GM12878 (cell line): ENCODE measurements around the gene RPL9. TPM values are rescaled to one million over a fixed set of nuclear protein-coding genes. Genes with fewer than 3 reads are reported as not detected.

Experiments used
- ATAC-seq: fragments of 200-7000 bp; cut with Tn5 transposase; 3 replicates; pipeline ENCODE4 v1.9.1; 2020; ENCODE audit warnings: mild to moderate bottlenecking, moderate library complexity
- BruUV-seq: library from RNA; stranded (reverse); fragments of 400-500 nt; replicated peaks from 2 replicates; lab custom pipeline; 2021; lab: Mats Ljungman, UMichigan
- CTCF ChIA-PET: fragments of 300-600 bp; sonication (Branson Sonifier 250); formaldehyde crosslinking; extraction: SDS; loops from one replicate; lab custom pipeline; 2021; ENCODE audit warnings: inconsistent platforms; lab: Yijun Ruan, JAX
- POLR2A ChIA-PET: fragments of 350-600 bp; formaldehyde crosslinking; extraction: SDS; loops from one replicate; lab custom pipeline; 2021; ENCODE audit warnings: inconsistent platforms; lab: Charles Lee
- RAD21 ChIA-PET: fragments of 300-600 bp; sonication (Branson Sonifier 250); formaldehyde crosslinking; loops from one replicate; lab custom pipeline; 2023; ENCODE audit warnings: antibody characterized with exemption; ENCODE audit not compliant: unreplicated experiment; lab: Charles Lee
- SMC1A ChIA-PET: fragments of 300-600 bp; sonication (Branson Sonifier 250); formaldehyde crosslinking; loops from one replicate; lab custom pipeline; 2023; ENCODE audit not compliant: unreplicated experiment, uncharacterized antibody; lab: Charles Lee
- DNase-seq: peaks from one replicate; pipeline ENCODE4 v3.0.0-alpha.2; 2011; ENCODE audit warnings: low read depth, low spot score
- FAIRE-seq: peaks from 3 replicates; lab custom pipeline; 2011; peaks lifted over from hg19 to GRCh38; lab: Jason Lieb, UNC
- H2AFZ ChIP-seq: 2 replicates; pipeline ENCODE4 v1.6.0; 2011; ENCODE audit warnings: low read depth, low read length, control low read depth; ENCODE audit not compliant: control insufficient read depth
- H3K27ac ChIP-seq: 2 replicates; pipeline ENCODE4 v1.5.1; 2011; ENCODE audit warnings: control low read depth; ENCODE audit not compliant: control insufficient read depth, insufficient read depth
- H3K27me3 ChIP-seq, 2 experiments: replicated peaks in 1 of 2; 2 replicates each; pipeline versions ENCODE4 v1.6.0 to v1.6.1; 2011; ENCODE audit warnings: low read length in 1 of 2; ENCODE audit not compliant: control insufficient read depth in 2 of 2, insufficient read depth in 2 of 2
- H3K36me3 ChIP-seq, 2 experiments: 2 replicates each; pipeline ENCODE4 v1.5.1; 2011; ENCODE audit warnings: low read length in 1 of 2; ENCODE audit not compliant: control insufficient read depth in 2 of 2, insufficient read depth in 2 of 2
- H3K4me1 ChIP-seq: 2 replicates; pipeline ENCODE4 v1.6.1; 2011; ENCODE audit warnings: mild to moderate bottlenecking, low read length, moderate library complexity, mixed read lengths; ENCODE audit not compliant: control insufficient read depth, insufficient read depth
- H3K4me2 ChIP-seq: 2 replicates; pipeline ENCODE4 v1.6.0; 2011; ENCODE audit warnings: control low read depth; ENCODE audit not compliant: control insufficient read depth, insufficient read depth
- H3K4me3 ChIP-seq: fragments of 200-600 bp; sonication (generic); 2 replicates; pipeline ENCODE4 v1.5.1; 2016
- H3K79me2 ChIP-seq: 2 replicates; pipeline ENCODE4 v1.6.0; 2011; ENCODE audit warnings: low read length; ENCODE audit not compliant: control insufficient read depth, insufficient read depth
- H3K9ac ChIP-seq: 2 replicates; pipeline ENCODE4 v1.8.0; 2011; ENCODE audit warnings: low read length, control low read depth, mixed read lengths; ENCODE audit not compliant: control insufficient read depth, insufficient read depth
- H3K9me3 ChIP-seq: replicated peaks from 3 replicates; pipeline ENCODE4 v1.5.1; 2011; ENCODE audit warnings: mild to moderate bottlenecking, low read length; ENCODE audit not compliant: control insufficient read depth, insufficient read depth
- H4K20me1 ChIP-seq: 2 replicates; pipeline ENCODE4 v1.6.0; 2011; ENCODE audit not compliant: control insufficient read depth, insufficient read depth
- ATF7 ChIP-seq: fragments of 450-650 bp; IDR thresholded peaks from 2 replicates; pipeline ENCODE4 v1.6.1; 2016; ENCODE audit warnings: low read depth, mild to moderate bottlenecking
- BMI1 ChIP-seq: fragments of 450-650 bp; IDR thresholded peaks from 2 replicates; pipeline ENCODE4 v1.6.1; 2016; ENCODE audit warnings: mild to moderate bottlenecking, moderate library complexity, borderline replicate concordance
- CREB1 ChIP-seq: IDR thresholded peaks from 2 replicates; pipeline ENCODE4 v1.6.1; 2012; ENCODE audit warnings: low read depth, mild to moderate bottlenecking, inconsistent platforms
- CREM ChIP-seq: IDR thresholded peaks from 2 replicates; pipeline ENCODE4 v1.6.1; 2014; ENCODE audit warnings: antibody characterized with exemption, low read depth
- IKZF2 ChIP-seq, 2 experiments: fragments of 450-650 bp; IDR thresholded peaks; 2 replicates each; pipeline ENCODE4 v1.6.1; 2017; ENCODE audit warnings: mild to moderate bottlenecking in 2 of 2, moderate library complexity in 2 of 2
- POLR2A ChIP-seq: IDR thresholded peaks from 2 replicates; pipeline ENCODE4 v1.6.1; 2011; ENCODE audit warnings: low read depth, mild to moderate bottlenecking, low read length
- SIN3A ChIP-seq: IDR thresholded peaks from 2 replicates; pipeline ENCODE4 v1.6.1; 2012; ENCODE audit warnings: low read depth, low read length, improper control_type of control experiment
- SPI1 ChIP-seq: IDR thresholded peaks from 2 replicates; pipeline ENCODE4 v1.6.1; 2011; ENCODE audit warnings: low read depth, mild to moderate bottlenecking, low read length, moderate library complexity, borderline replicate concordance; ENCODE audit not compliant: insufficient read depth
- SREBF1 ChIP-seq: IDR thresholded peaks from 2 replicates; pipeline ENCODE4 v1.6.1; 2012; ENCODE audit warnings: mild to moderate bottlenecking, low read length
- YY1 ChIP-seq: IDR thresholded peaks from 2 replicates; pipeline ENCODE4 v1.6.1; 2011; ENCODE audit warnings: low read depth, mild to moderate bottlenecking, low read length
- WGBS: methylation state at CpG from one replicate; pipeline ENCODE4 v1.1.6; 2016; ENCODE audit warnings: low lambda C conversion rate; ENCODE audit not compliant: insufficient replicate concordance, insufficient coverage; ENCODE audit errors: missing lambda C conversion rate; 5-methylcytosine and 5-hydroxymethylcytosine counted together
- in situ Hi-C: fragments of 300-500 bp; cut with MboI; formaldehyde crosslinking; loops from 9 replicates; pipeline ENCODE4 v1.14.3; 2018; ENCODE audit warnings: mixed read lengths
- intact Hi-C: fragments of 100-400 bp; cut with micrococcal nuclease; formaldehyde crosslinking; loops from one replicate; pipeline ENCODE4 v1.14.2; 2022; ENCODE audit not compliant: unreplicated experiment
- polyA plus RNA-seq, 11 experiments: library from polyadenylated mRNA; depleted of rRNA in 4 of 11; unstranded in 6 of 11; stranded (reverse) in 5 of 11; fragments of >200 nt; fragmentation: Nextera tagmentation in 4 of 11; fragmentation: Illumina TruSeq in 1 of 11; extraction: Ambion mirVana in 4 of 11; extraction: Trizol in 1 of 11; gene quantifications; 1 replicate in 1 of 11; 2 replicates in 10 of 11; pipeline versions ENCODE4 v1.2.1 to v1.2.3, GENCODE V29; 2011 to 2016; ENCODE audit warnings: inconsistent platforms in 2 of 11, missing spikeins in 2 of 11, low read depth in 1 of 11
- total RNA-seq, 4 experiments: library from RNA; depleted of rRNA in 3 of 4; stranded (reverse); fragments of >200 nt in 3 of 4; fragmentation: Illumina TruSeq in 1 of 4; extraction: Trizol in 1 of 4; gene quantifications; 2 replicates each; pipeline versions ENCODE4 v1.2.1 to v1.2.3, GENCODE V29; 2013 to 2021
- TF ChIP-seq, protein P1 (sequence below): IDR thresholded peaks from 2 replicates; pipeline ENCODE4 v1.6.1; 2012; ENCODE audit warnings: low read length, inconsistent platforms
- TF ChIP-seq, protein P2 (sequence below): fragments of 450-650 bp; IDR thresholded peaks from 2 replicates; pipeline ENCODE4 v1.6.1; 2017; ENCODE audit warnings: mild to moderate bottlenecking, low read depth, inconsistent platforms; ENCODE audit not compliant: poor library complexity, severe bottlenecking
- TF ChIP-seq, protein P3 (sequence below): fragments of 450-650 bp; formaldehyde crosslinking; IDR thresholded peaks from 2 replicates; pipeline ENCODE4 v1.4.0; 2020; ENCODE audit warnings: mild to moderate bottlenecking, moderate library complexity

The RPL9 gene
- total and polyA plus RNA-seq, 10 of the 15 experiments (the other 5 are each of a cell fraction or from before 2014, with no cell fraction given), result 1,006 to 4,767 (median 2,910) TPM

DNA sequence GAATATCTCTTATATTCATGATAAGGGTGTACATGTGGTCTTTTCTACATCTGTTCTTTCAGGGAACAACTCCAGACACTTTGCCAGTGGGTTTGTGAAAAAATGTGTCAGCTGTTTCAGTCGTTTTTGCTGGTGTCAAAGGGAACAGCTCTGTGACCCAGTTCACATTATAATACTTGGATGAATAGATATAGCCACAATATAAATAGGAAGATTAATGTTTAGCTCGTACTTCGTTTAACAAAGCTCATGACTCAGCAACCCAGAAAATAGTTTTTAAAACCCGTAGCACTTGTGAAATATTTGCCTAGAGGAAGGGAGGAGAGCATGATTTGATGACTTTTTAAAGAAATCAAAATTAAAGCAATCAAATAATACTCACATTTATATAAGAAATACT, 8.0 kb upstream of the RPL9 start (continued):
- no peak for TF ChIP-seq SREBF1
- TF ChIP-seq, protein P1, sequence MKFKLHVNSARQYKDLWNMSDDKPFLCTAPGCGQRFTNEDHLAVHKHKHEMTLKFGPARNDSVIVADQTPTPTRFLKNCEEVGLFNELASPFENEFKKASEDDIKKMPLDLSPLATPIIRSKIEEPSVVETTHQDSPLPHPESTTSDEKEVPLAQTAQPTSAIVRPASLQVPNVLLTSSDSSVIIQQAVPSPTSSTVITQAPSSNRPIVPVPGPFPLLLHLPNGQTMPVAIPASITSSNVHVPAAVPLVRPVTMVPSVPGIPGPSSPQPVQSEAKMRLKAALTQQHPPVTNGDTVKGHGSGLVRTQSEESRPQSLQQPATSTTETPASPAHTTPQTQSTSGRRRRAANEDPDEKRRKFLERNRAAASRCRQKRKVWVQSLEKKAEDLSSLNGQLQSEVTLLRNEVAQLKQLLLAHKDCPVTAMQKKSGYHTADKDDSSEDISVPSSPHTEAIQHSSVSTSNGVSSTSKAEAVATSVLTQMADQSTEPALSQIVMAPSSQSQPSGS, result no peak
- no peak for TF ChIP-seq SIN3A
- TF ChIP-seq IKZF2 (IDR thresholded peaks at IDR 0.05), result no peak

DNA sequence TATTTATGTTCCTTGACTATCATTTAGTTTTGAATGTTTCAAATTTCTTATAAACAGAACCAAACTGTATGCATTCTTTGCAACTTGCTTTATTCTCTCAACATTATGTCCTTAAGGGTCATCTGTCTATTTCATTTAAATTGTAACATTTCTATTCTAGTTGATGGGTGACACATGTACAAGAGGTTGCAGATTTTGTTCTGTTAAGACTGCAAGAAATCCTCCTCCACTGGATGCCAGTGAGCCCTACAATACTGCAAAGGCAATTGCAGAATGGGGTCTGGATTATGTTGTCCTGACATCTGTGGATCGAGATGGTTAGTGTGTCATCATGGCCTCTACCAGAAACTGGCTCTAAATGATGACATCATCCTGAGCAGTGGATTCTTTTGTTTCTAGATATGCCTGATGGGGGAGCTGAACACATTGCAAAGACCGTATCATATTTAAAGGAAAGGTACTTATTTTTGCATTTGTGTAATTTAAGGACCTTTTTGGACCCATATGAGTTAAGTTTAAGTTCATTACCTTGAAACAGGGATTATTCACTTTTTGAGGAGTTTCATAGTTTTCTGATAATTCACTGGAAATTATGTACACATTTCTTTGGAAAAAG, 6.3 kb upstream of the RPL9 start:
- RAD21 ChIA-PET, result no interaction called here
- H3K36me3 ChIP-seq, result peaks cover 2 to 27% of the 10 kb centered on the region in 2 experiments; a peak in 3 of 4 replicates
- CTCF ChIA-PET, result no interaction called here
- H3K9me3 ChIP-seq, result no peaks in the 10 kb centered on the region
- H2AFZ ChIP-seq, result no peak overlapping the region
- BruUV-seq, result no TSS peak
- H3K79me2 ChIP-seq, result peaks cover 9% of the 10 kb centered on the region
- POLR2A ChIA-PET, result no interaction called here
- SMC1A ChIA-PET, result interaction anchor here (0.6 to 2.1 kb wide), 2 partner anchors 161 to 364 kb away, joined by 3 to 5 read pairs; no protein-coding TSS in a partner anchor
- H3K4me2 ChIP-seq, result no peak overlapping the region
- H3K4me1 ChIP-seq, result peaks cover 5% of the 10 kb centered on the region
- H4K20me1 ChIP-seq, result no peaks in the 10 kb centered on the region
- in situ Hi-C loops (loop anchor here (5.0 kb wide), 1 partner anchor 507 kb away; no protein-coding TSS in a partner anchor), intact Hi-C loops (loop anchor here (5.0 to 10.0 kb wide), 2 partner anchors 172 to 320 kb away; partner anchors contain the start of gene SMIM14)
- 96% methylated on average over 2 of the region's 2 CpGs for WGBS
- no peaks in the 10 kb centered on the region for H3K27me3 ChIP-seq
- H3K4me3 ChIP-seq, result no peak overlapping the region
- no peak for DNase-seq
- H3K9ac ChIP-seq, result no peak overlapping the region
- TF ChIP-seq BMI1 (no peak), YY1 (peak; percentile 36; the same call in 1 of the 2 replicates), SPI1 (no peak), CREB1 (peak; percentile 76), ATF7 (peak; percentile 86), POLR2A (no peak), CREM (peak; percentile 57)
- TF ChIP-seq, protein P2, sequence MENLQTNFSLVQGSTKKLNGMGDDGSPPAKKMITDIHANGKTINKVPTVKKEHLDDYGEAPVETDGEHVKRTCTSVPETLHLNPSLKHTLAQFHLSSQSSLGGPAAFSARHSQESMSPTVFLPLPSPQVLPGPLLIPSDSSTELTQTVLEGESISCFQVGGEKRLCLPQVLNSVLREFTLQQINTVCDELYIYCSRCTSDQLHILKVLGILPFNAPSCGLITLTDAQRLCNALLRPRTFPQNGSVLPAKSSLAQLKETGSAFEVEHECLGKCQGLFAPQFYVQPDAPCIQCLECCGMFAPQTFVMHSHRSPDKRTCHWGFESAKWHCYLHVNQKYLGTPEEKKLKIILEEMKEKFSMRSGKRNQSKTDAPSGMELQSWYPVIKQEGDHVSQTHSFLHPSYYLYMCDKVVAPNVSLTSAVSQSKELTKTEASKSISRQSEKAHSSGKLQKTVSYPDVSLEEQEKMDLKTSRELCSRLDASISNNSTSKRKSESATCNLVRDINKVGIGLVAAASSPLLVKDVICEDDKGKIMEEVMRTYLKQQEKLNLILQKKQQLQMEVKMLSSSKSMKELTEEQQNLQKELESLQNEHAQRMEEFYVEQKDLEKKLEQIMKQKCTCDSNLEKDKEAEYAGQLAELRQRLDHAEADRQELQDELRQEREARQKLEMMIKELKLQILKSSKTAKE, result no peak
- TF ChIP-seq, protein P3, sequence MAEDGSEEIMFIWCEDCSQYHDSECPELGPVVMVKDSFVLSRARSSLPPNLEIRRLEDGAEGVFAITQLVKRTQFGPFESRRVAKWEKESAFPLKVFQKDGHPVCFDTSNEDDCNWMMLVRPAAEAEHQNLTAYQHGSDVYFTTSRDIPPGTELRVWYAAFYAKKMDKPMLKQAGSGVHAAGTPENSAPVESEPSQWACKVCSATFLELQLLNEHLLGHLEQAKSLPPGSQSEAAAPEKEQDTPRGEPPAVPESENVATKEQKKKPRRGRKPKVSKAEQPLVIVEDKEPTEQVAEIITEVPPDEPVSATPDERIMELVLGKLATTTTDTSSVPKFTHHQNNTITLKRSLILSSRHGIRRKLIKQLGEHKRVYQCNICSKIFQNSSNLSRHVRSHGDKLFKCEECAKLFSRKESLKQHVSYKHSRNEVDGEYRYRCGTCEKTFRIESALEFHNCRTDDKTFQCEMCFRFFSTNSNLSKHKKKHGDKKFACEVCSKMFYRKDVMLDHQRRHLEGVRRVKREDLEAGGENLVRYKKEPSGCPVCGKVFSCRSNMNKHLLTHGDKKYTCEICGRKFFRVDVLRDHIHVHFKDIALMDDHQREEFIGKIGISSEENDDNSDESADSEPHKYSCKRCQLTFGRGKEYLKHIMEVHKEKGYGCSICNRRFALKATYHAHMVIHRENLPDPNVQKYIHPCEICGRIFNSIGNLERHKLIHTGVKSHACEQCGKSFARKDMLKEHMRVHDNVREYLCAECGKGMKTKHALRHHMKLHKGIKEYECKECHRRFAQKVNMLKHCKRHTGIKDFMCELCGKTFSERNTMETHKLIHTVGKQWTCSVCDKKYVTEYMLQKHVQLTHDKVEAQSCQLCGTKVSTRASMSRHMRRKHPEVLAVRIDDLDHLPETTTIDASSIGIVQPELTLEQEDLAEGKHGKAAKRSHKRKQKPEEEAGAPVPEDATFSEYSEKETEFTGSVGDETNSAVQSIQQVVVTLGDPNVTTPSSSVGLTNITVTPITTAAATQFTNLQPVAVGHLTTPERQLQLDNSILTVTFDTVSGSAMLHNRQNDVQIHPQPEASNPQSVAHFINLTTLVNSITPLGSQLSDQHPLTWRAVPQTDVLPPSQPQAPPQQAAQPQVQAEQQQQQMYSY (CRISPR knock-in tag), result no peak
- TF ChIP-seq, protein P1, result 0 out of 2 replicates have a peak, but pooled peaks have one; percentile 26
- H3K27ac ChIP-seq, result no peak overlapping the region
- no peak for FAIRE-seq
- ATAC-seq, result peak; percentile 62
